Loucy (cell line): ENCODE data around the gene C18orf32.

Source experiments
- CTCF ChIP-seq: fragments of 200-600 bp; sonication (generic); conservative IDR thresholded peaks from 2 replicates; pipeline ENCODE4 v1.5.1; 2014; ENCODE audit warnings: mild to moderate bottlenecking, antibody characterized with exemption, low read length
- EZH2phosphoT487 ChIP-seq: fragments of 200-600 bp; IDR thresholded peaks from 2 replicates; pipeline ENCODE4 v1.6.1; 2018; ENCODE audit warnings: antibody characterized with exemption, mild to moderate bottlenecking, moderate library complexity, borderline replicate concordance

DNA sequence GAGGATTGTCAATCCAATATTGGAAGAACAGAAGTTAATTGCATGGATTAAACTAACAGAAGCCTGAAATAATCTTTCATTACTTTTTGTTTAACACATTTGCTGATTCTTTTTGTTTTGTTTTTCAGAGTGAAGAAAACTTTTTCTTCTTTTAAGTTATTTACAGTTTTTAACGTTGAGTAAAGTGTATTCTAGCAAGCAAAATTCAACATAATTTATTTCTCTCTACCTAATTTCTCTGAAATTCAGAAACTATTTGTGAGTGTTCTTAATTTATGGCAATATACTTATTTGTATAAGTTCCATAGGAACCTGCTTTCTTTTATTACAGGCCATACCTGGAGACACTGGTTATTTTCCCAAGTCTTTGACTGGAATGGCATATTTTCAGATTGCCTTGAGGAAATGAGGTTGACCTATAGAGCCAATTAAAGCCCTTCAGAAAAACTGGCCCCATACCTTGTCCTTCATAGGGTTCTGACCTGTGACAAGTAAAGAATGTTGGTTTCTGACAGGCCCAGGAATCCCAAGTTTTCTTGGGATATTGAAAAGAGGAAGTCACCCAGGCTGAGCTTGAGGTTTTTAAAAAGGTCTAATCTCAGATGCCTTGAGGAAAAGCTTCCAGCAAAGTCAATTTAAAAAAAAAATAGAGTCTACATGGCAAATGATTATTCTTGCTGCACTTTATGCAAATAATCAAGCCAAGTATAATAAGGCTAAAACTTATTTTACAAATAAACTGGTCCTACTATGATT, 48.0 kb upstream of the C18orf32 start:
- TF ChIP-seq CTCF (no peak), EZH2phosphoT487 (no peak)
